Measurements from ENCODE around the gene MAMLD1. TPM values are rescaled to one million over a fixed set of nuclear protein-coding genes. Genes with fewer than 3 reads are reported as not detected.

MAMLD1 gene
- total RNA-seq, 2 experiments from 2014 or later, result 1.7 to 1.8 TPM

DNA sequence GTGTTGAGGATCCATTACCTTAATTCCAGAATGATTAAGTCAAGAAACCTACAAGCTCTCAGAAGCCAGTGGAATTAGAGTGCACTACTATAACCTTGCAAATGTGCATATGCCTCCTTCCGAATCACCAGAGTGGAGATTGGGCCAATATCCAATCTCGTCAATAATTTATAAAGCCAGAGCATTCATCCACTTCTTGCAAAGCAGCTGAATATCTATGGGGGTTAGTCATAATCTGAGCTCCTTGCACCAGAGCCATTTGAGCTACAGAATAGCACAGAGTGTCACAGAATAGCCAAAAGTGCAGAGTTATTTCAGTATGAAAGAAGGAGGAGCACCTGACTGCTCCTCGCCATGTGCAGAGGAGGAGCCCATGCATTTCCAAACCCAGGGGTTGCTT, 136.1 kb downstream of the MAMLD1 start:
- DNase-seq, result no peak
- Mint-ChIP-seq H3K27me3 (ENCODE audit: low read depth) (no peaks in the 10 kb centered on the region), H3K36me3 (ENCODE audit: low read depth) (no peaks in the 10 kb centered on the region), H3K4me3 (no peak overlapping the region), H3K4me1 (ENCODE audit: low read depth) (no peaks in the 10 kb centered on the region), H3K27ac (no peak overlapping the region), H3K9me3 (no peaks in the 10 kb centered on the region)
- intact Hi-C loops (cut with micrococcal nuclease), result no loop called here
- CTCF ChIA-PET, result interaction anchor here (1.5 kb wide), 1 partner anchor 49 kb away, joined by 3 read pairs; no protein-coding TSS in a partner anchor

DNA sequence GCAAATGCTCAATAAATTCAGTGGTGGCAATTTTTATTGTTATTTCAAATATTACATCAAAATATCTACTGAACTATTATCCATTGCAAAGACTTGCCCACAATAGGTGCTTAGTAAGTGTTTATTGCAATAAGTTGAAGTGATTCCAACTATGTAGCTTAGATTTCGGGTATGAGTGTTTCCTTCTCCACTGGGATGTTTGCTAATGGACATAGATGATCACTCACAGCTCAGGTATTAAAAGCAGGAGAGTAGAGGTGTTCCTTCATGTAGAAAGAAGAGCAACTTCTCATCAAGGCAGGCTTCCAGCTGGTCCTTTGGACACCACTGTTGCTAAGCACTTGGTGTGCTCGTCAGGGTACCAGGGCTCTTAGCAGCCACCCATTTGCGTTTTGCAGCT, 139.0 kb downstream of the MAMLD1 start:
- Mint-ChIP-seq H3K27ac (no peak overlapping the region), H3K9me3 (no peaks in the 10 kb centered on the region), H3K4me3 (no peak overlapping the region), H3K27me3 (ENCODE audit: low read depth) (no peaks in the 10 kb centered on the region), H3K36me3 (ENCODE audit: low read depth) (no peaks in the 10 kb centered on the region), H3K4me1 (ENCODE audit: low read depth) (no peaks in the 10 kb centered on the region)
- DNase-seq, result no peak
- CTCF ChIA-PET, result no interaction called here
- intact Hi-C loops (cut with micrococcal nuclease), result no loop called here

GRCh38 chrX:150502979-150503897, 140.1 kb downstream of the MAMLD1 start:
- no peaks in the 10 kb centered on the region for H3K27me3 Mint-ChIP-seq (ENCODE audit: low read depth)
- H3K4me3 Mint-ChIP-seq, result no peak overlapping the region
- DNase-seq, result no peak
- no peaks in the 10 kb centered on the region for H3K36me3 Mint-ChIP-seq (ENCODE audit: low read depth)
- CTCF ChIA-PET, result no interaction called here
- intact Hi-C loops (cut with micrococcal nuclease), result no loop called here
- no peaks in the 10 kb centered on the region for H3K4me1 Mint-ChIP-seq (ENCODE audit: low read depth)
- H3K9me3 Mint-ChIP-seq, result no peaks in the 10 kb centered on the region
- H3K27ac Mint-ChIP-seq, result no peak overlapping the region

DNA sequence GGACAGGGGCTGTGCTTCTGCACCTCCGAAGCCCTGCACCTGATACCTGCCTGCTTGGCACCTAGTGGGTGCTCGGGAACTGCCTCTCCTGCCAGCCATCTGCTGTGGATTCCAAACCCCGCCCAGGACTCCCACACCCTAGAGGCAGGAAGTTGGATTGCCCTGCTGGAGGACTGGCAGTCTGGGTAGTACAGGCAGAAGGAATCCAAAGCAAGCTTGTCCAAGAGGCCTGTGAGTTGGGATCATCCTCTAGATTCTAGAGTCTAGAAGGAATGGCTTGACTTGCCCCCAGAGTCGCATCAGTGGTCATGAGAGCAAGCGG, 140.7 kb downstream of the MAMLD1 start:
- no peaks in the 10 kb centered on the region for H3K4me1 Mint-ChIP-seq (ENCODE audit: low read depth)
- intact Hi-C loops (cut with micrococcal nuclease), result no loop called here
- no peak for DNase-seq
- CTCF ChIA-PET, result no interaction called here
- no peak overlapping the region for H3K4me3 Mint-ChIP-seq
- no peak overlapping the region for H3K27ac Mint-ChIP-seq
- no peaks in the 10 kb centered on the region for H3K27me3 Mint-ChIP-seq (ENCODE audit: low read depth)
- H3K9me3 Mint-ChIP-seq, result no peaks in the 10 kb centered on the region
- no peaks in the 10 kb centered on the region for H3K36me3 Mint-ChIP-seq (ENCODE audit: low read depth)

- CTCF ChIA-PET, result interaction anchor here (0.6 kb wide), 1 partner anchor 146 kb away, joined by 3 read pairs; no protein-coding TSS in a partner anchor
- Mint-ChIP-seq H3K4me1 (ENCODE audit: low read depth) (no peaks in the 10 kb centered on the region), H3K36me3 (ENCODE audit: low read depth) (no peaks in the 10 kb centered on the region), H3K27me3 (ENCODE audit: low read depth) (no peaks in the 10 kb centered on the region), H3K9me3 (no peaks in the 10 kb centered on the region), H3K27ac (no peak overlapping the region), H3K4me3 (no peak overlapping the region)
- DNase-seq, result no peak
- intact Hi-C loops (cut with micrococcal nuclease), result no loop called here
Measured at GRCh38 chrX:150504397-150505182, 141.5 kb downstream of the MAMLD1 start.

DNA sequence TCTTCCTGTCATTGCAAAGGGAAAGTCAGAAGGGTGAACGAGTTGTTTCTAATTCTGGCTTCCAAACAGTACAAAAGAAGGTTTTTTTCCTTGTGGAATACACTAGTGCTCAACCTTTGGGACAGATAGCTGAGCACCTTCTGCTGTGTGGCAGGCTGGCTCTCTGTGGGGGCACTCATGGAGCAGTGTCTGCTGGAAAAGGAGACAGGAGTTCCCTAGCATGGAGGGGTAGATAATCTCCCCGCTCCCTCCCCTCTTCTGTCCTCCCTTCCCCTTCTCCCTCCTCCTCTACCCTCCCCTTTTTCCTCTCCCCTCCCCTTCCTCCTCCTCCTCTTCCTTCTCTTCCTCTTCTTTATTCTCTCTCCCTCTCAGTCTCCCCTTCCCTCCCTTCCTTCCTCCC, 142.9 kb downstream of the MAMLD1 start:
- H3K27ac Mint-ChIP-seq, result no peak overlapping the region
- intact Hi-C loops (cut with micrococcal nuclease), result no loop called here

DNA sequence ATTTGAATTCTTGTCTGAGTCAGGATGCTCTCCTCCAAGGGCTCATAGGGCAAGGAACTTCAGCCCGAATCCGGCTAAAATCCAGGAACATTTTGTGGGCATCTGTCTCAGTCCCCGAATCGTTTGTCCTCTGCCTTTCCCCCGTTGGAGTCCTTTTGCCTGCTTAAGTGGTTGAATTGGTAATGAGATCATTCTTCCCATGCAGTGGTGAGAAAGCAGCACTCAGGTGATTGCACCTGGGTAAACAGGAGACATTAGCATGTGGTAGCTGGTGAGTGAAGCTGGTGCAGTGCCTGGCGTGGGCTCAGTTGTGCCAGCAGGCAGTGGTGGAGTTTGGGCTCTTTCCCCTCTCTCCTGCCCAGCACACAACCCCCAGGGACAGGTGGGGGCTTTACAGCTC, 143.4 kb downstream of the MAMLD1 start:
- Mint-ChIP-seq H3K4me3 (no peak overlapping the region), H3K27me3 (ENCODE audit: low read depth) (no peaks in the 10 kb centered on the region), H3K36me3 (ENCODE audit: low read depth) (no peaks in the 10 kb centered on the region), H3K9me3 (no peaks in the 10 kb centered on the region), H3K4me1 (ENCODE audit: low read depth) (no peaks in the 10 kb centered on the region), H3K27ac (no peak overlapping the region)
- CTCF ChIA-PET, result no interaction called here
- intact Hi-C loops (cut with micrococcal nuclease), result no loop called here
- DNase-seq, result no peak

More for the DNA sequence above, 142.9 kb downstream of the MAMLD1 start:
- Mint-ChIP-seq H3K4me3 (no peak overlapping the region), H3K36me3 (ENCODE audit: low read depth) (no peaks in the 10 kb centered on the region), H3K27me3 (ENCODE audit: low read depth) (no peaks in the 10 kb centered on the region), H3K9me3 (no peaks in the 10 kb centered on the region), H3K4me1 (ENCODE audit: low read depth) (no peaks in the 10 kb centered on the region)
- CTCF ChIA-PET, result no interaction called here
- no peak for DNase-seq

DNA sequence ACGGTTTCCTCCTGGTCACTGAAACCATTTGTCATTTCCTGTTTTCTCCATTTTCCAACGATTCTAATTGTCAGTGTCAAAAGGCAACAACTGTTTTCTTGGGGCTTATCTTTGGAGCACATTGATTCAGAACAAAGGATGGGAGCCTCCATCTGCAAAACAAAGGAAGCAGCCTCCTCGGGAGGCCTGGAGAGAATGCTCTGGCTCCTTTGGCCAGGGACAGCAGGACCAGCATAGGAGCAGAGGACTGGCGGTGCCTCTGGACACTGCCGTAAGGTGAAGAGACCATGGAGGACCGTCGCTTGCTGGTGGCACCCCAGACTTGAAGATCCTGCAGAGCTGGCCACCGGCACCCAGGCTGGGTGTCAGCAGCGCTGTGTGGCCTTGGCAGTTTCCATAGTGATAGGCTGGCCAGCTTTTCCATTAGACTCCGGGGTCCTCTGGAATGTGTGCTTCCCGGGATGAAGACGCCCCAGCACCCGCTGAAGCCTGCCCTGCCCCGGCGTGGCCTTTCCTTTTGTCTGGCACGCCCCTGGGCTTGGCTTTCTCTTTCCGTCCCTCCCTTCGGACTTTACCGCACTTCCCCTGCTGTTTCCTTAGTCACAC, 144.2 kb downstream of the MAMLD1 start:
- Mint-ChIP-seq H3K36me3 (ENCODE audit: low read depth) (no peaks in the 10 kb centered on the region), H3K9me3 (no peaks in the 10 kb centered on the region), H3K27me3 (ENCODE audit: low read depth) (no peaks in the 10 kb centered on the region), H3K4me3 (no peak overlapping the region), H3K27ac (no peak overlapping the region), H3K4me1 (ENCODE audit: low read depth) (no peaks in the 10 kb centered on the region)
- CTCF ChIA-PET, result no interaction called here
- intact Hi-C loops (cut with micrococcal nuclease), result no loop called here
- DNase-seq, result no peak

GRCh38 chrX:150508018-150508417, 144.9 kb downstream of the MAMLD1 start:
- Mint-ChIP-seq H3K27ac (no peak overlapping the region), H3K36me3 (ENCODE audit: low read depth) (no peaks in the 10 kb centered on the region), H3K27me3 (ENCODE audit: low read depth) (no peaks in the 10 kb centered on the region), H3K4me3 (no peak overlapping the region), H3K9me3 (no peaks in the 10 kb centered on the region), H3K4me1 (ENCODE audit: low read depth) (no peaks in the 10 kb centered on the region)
- intact Hi-C loops (cut with micrococcal nuclease), result no loop called here
- no peak for DNase-seq
- CTCF ChIA-PET, result no interaction called here

DNA sequence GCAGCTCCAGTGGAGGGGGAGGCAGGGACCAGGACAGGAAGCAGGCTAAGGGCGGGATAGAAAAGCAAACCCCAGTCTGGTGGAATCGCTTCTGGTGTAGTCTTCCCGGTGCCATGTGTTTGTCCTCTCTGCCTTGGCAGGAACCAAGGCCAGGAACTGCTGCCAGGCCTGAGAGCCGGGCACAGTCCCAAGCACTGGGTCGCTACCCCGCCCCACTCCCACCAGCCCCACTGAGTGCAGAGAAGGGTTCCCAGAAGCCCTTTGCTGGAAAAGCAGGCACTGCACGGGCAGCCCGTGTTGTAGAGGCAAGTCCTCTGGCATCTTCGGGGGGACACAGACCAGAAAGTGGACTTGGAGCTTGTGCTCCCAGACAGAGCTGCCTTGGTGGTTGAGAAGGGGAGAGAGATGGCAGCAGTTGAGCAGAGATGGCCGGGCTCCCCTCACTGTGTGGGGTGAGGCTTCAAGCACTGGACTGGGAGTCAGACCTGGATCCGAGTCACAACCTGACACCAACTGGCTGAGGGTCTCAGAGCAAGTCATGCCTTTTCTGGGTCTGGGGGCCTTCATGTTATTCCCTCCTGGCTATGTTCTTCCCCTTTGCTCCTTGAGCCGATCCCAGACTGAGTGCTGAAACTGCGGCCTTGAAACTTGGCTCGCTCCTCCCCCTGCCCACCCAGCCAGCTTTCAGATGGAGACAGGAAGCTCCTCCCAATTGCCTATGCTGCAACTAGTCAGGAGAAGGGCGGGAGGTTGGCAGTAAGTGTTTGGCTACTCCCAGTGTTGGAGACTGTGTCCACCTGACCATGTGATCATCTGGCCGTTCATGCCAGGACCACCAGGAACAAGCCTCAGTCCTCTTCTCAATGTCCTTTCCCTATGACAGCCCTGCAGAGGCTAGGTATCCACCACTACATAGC, 145.6 kb downstream of the MAMLD1 start:
- H3K9me3 Mint-ChIP-seq, result no peaks in the 10 kb centered on the region
- H3K4me1 Mint-ChIP-seq (ENCODE audit: low read depth), result no peaks in the 10 kb centered on the region
- no peaks in the 10 kb centered on the region for H3K36me3 Mint-ChIP-seq (ENCODE audit: low read depth)
- H3K4me3 Mint-ChIP-seq, result no peak overlapping the region
- no peak for DNase-seq
- H3K27ac Mint-ChIP-seq, result no peak overlapping the region
- intact Hi-C loops (cut with micrococcal nuclease), result no loop called here
- CTCF ChIA-PET, result no interaction called here
- H3K27me3 Mint-ChIP-seq (ENCODE audit: low read depth), result no peaks in the 10 kb centered on the region

DNA sequence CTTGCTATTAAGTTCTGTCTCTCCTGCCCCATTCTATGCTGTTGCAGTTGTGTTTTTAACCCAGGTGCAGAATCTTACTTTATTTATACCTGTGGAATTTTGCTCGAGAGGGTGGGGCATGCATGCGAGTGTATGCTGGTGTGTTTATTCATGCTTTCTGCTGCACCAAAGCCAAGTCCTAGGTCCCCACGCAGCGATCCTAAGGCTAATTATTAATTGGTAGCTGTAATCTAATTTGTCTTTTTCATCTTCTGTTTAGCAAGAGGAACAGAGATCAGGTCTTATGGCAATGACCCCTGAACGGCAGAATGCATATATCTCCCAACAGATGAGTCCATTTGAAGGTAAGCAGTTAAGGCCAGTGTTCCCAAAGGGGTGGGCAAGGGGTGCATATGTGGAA, 146.6 kb downstream of the MAMLD1 start:
- no peaks in the 10 kb centered on the region for H3K4me1 Mint-ChIP-seq (ENCODE audit: low read depth)
- DNase-seq, result no peak
- H3K4me3 Mint-ChIP-seq, result no peak overlapping the region
- H3K9me3 Mint-ChIP-seq, result no peaks in the 10 kb centered on the region
- H3K36me3 Mint-ChIP-seq (ENCODE audit: low read depth), result no peaks in the 10 kb centered on the region
- no peak overlapping the region for H3K27ac Mint-ChIP-seq
- intact Hi-C loops (cut with micrococcal nuclease), result no loop called here
- no peaks in the 10 kb centered on the region for H3K27me3 Mint-ChIP-seq (ENCODE audit: low read depth)
- CTCF ChIA-PET, result no interaction called here

GRCh38 chrX:150512461-150512901, 149.4 kb downstream of the MAMLD1 start:
- H3K4me1 Mint-ChIP-seq (ENCODE audit: low read depth), result no peaks in the 10 kb centered on the region
- no peaks in the 10 kb centered on the region for H3K9me3 Mint-ChIP-seq
- H3K4me3 Mint-ChIP-seq, result no peak overlapping the region
- no peak overlapping the region for H3K27ac Mint-ChIP-seq
- CTCF ChIA-PET, result no interaction called here
- no peaks in the 10 kb centered on the region for H3K36me3 Mint-ChIP-seq (ENCODE audit: low read depth)
- intact Hi-C loops (cut with micrococcal nuclease), result no loop called here
- no peaks in the 10 kb centered on the region for H3K27me3 Mint-ChIP-seq (ENCODE audit: low read depth)
- DNase-seq, result no peak
